Liver (tissue), 3 donors: Measurements from ENCODE around the gene SLU7.

Experiments used
- RAD21 ChIP-seq, 2 donors: IDR thresholded peaks; 2 replicates each; pipeline ENCODE4 v1.6.1; 2016; ENCODE audit warnings: antibody characterized with exemption in 2 of 2, mild to moderate bottlenecking in 2 of 2
- SP1 ChIP-seq: IDR thresholded peaks from 2 replicates; pipeline ENCODE4 v1.6.1; 2018; ENCODE audit warnings: antibody characterized with exemption, mild to moderate bottlenecking
- TAF1 ChIP-seq: conservative IDR thresholded peaks from 2 replicates; pipeline ENCODE4 v1.6.1; 2016; ENCODE audit warnings: antibody characterized with exemption, mild to moderate bottlenecking
- YY1 ChIP-seq: IDR thresholded peaks from 2 replicates; pipeline ENCODE4 v1.6.1; 2016; ENCODE audit warnings: antibody characterized with exemption, mild to moderate bottlenecking
- ZBTB33 ChIP-seq: IDR thresholded peaks from 2 replicates; pipeline ENCODE4 v1.6.1; 2016; ENCODE audit warnings: antibody characterized with exemption
- TF ChIP-seq, protein P1 (sequence below): fragments of 150-350 bp; IDR thresholded peaks from 2 replicates; pipeline ENCODE4 v1.5.1; 2017; ENCODE audit warnings: improper control_type of control experiment, low read depth, low read length; ENCODE audit not compliant: missing input control
- TF ChIP-seq, protein P2 (sequence below): IDR thresholded peaks from 2 replicates; pipeline ENCODE4 v1.6.1; 2016; ENCODE audit warnings: antibody characterized with exemption
- donor health status: healthy.
- donor health status: healthy.

DNA sequence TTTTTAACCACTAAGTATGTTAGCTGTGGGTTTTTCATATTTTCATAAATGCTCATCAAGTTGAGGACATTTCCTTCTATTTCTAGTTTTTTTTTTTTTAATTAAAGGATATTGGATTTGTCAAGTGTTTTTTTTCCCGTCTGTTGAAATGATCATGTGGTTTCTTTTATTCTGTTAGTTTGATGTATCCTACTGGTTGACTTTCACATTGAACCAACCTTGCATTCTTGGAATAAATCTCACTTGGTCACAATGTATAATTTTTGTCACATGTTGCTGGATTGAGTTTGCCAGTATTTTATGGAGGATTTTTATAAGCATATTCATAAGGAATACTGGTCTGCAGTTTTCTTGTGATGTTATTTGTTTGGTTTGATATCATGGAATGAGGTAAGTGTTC, 31.4 kb downstream of the SLU7 start:
- TF ChIP-seq YY1 (no peak), ZBTB33 (no peak), TAF1 (no peak), RAD21 (IDR thresholded peaks at IDR 0.05) (no peak), SP1 (no peak)
- TF ChIP-seq, protein P1, sequence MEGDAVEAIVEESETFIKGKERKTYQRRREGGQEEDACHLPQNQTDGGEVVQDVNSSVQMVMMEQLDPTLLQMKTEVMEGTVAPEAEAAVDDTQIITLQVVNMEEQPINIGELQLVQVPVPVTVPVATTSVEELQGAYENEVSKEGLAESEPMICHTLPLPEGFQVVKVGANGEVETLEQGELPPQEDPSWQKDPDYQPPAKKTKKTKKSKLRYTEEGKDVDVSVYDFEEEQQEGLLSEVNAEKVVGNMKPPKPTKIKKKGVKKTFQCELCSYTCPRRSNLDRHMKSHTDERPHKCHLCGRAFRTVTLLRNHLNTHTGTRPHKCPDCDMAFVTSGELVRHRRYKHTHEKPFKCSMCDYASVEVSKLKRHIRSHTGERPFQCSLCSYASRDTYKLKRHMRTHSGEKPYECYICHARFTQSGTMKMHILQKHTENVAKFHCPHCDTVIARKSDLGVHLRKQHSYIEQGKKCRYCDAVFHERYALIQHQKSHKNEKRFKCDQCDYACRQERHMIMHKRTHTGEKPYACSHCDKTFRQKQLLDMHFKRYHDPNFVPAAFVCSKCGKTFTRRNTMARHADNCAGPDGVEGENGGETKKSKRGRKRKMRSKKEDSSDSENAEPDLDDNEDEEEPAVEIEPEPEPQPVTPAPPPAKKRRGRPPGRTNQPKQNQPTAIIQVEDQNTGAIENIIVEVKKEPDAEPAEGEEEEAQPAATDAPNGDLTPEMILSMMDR: no peak
- TF ChIP-seq, protein P2, sequence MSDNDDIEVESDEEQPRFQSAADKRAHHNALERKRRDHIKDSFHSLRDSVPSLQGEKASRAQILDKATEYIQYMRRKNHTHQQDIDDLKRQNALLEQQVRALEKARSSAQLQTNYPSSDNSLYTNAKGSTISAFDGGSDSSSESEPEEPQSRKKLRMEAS: no peak
